DOHH2 (cell line): ENCODE measurements around the gene MYO18A.

Source experiments
- H3F3A ChIP-seq: fragments of 200-600 bp; sonication (generic), shearing (Covaris generic); 2 replicates; pipeline ENCODE4 v1.6.0; 2016; ENCODE audit warnings: antibody characterized with exemption, mild to moderate bottlenecking; ENCODE audit not compliant: control insufficient read depth, insufficient read depth
- H3K27ac ChIP-seq: fragments of 200-600 bp; sonication (generic); 2 replicates; pipeline ENCODE4 v1.5.1; 2014; ENCODE audit warnings: low read depth, mild to moderate bottlenecking, low read length, moderate library complexity
- H3K27me3 ChIP-seq: fragments of 200-600 bp; sonication (generic); 2 replicates; pipeline ENCODE4 v1.6.1; 2014; ENCODE audit warnings: mild to moderate bottlenecking, low read length, mixed read lengths; ENCODE audit not compliant: control insufficient read depth
- H3K36me3 ChIP-seq: fragments of 200-600 bp; sonication (generic); 2 replicates; pipeline ENCODE4 v1.6.1; 2014; ENCODE audit warnings: mild to moderate bottlenecking, low read length, moderate library complexity, mixed read lengths; ENCODE audit not compliant: control insufficient read depth
- H3K4me1 ChIP-seq: fragments of 200-600 bp; sonication (generic); 2 replicates; pipeline ENCODE4 v1.6.1; 2014; ENCODE audit warnings: mild to moderate bottlenecking, low read length, mixed read lengths; ENCODE audit not compliant: control insufficient read depth
- H3K4me2 ChIP-seq: fragments of 200-600 bp; sonication (generic); 2 replicates; pipeline ENCODE4 v1.6.0; 2014; ENCODE audit warnings: mild to moderate bottlenecking, low read length, moderate library complexity
- H3K4me3 ChIP-seq: fragments of 200-600 bp; sonication (generic); 2 replicates; pipeline ENCODE4 v1.5.1; 2014; ENCODE audit warnings: mild to moderate bottlenecking, low read length, mixed read lengths
- H3K79me2 ChIP-seq: fragments of 200-600 bp; sonication (generic); 2 replicates; pipeline ENCODE4 v1.6.1; 2014; ENCODE audit warnings: mild to moderate bottlenecking, low read length, mixed read lengths; ENCODE audit not compliant: control insufficient read depth
- H3K9me2 ChIP-seq: fragments of 200-600 bp; sonication (generic); replicated peaks from 2 replicates; pipeline ENCODE4 v1.6.1; 2014; ENCODE audit warnings: mild to moderate bottlenecking, low read length, mixed read lengths; ENCODE audit not compliant: control insufficient read depth
- H3K9me3 ChIP-seq: fragments of 200-600 bp; sonication (generic); 2 replicates; pipeline ENCODE4 v1.6.1; 2014; ENCODE audit warnings: antibody characterized with exemption, low read length, mixed read lengths; ENCODE audit not compliant: control insufficient read depth, insufficient read depth
- H4K20me1 ChIP-seq: fragments of 200-600 bp; sonication (generic); 2 replicates; pipeline ENCODE4 v1.6.0; 2014; ENCODE audit warnings: low read depth, mild to moderate bottlenecking, antibody characterized with exemption, low read length, moderate library complexity; ENCODE audit not compliant: control insufficient read depth, insufficient read depth
- EZH2phosphoT487 ChIP-seq: fragments of 200-600 bp; sonication (generic); IDR thresholded peaks from 2 replicates; pipeline ENCODE4 v1.6.1; 2017; ENCODE audit warnings: borderline replicate concordance, mild to moderate bottlenecking, antibody characterized with exemption, low read length, moderate library complexity, mixed read lengths
- TF ChIP-seq, protein P1 (sequence below): fragments of 200-600 bp; sonication (generic); IDR thresholded peaks from one replicate; pipeline ENCODE4 v1.5.1; 2014; ENCODE audit warnings: antibody characterized with exemption, mild to moderate bottlenecking, low read depth, low read length; ENCODE audit not compliant: poor library complexity, severe bottlenecking

The MYO18A gene

DNA sequence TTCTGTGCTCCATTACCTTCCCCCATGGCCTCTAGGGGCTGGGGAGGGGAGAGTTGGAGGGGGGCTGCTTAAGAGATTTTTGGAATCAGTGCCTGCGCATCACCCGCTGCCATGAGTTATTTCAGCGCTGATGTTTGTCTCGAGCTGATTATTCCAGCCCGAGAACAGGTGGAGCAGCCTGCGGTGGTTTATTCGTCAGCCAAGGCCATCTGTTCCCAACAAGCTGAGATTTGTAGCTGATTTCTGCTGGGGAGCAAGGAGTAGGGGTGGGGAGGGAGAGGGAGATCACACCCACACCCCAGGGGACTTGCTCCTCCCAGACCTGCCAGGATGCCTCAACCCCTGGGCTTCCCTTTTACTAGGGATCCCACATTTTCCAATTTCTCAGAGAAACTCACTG lies 114.2 kb downstream of the MYO18A start:
- H3K9me3 ChIP-seq = no peaks in the 10 kb centered on the region
- H3K4me2 ChIP-seq = no peak overlapping the region
- no peaks in the 10 kb centered on the region for H4K20me1 ChIP-seq
- no peaks in the 10 kb centered on the region for H3K4me1 ChIP-seq
- no peak for TF ChIP-seq EZH2phosphoT487
- TF ChIP-seq, protein P1, sequence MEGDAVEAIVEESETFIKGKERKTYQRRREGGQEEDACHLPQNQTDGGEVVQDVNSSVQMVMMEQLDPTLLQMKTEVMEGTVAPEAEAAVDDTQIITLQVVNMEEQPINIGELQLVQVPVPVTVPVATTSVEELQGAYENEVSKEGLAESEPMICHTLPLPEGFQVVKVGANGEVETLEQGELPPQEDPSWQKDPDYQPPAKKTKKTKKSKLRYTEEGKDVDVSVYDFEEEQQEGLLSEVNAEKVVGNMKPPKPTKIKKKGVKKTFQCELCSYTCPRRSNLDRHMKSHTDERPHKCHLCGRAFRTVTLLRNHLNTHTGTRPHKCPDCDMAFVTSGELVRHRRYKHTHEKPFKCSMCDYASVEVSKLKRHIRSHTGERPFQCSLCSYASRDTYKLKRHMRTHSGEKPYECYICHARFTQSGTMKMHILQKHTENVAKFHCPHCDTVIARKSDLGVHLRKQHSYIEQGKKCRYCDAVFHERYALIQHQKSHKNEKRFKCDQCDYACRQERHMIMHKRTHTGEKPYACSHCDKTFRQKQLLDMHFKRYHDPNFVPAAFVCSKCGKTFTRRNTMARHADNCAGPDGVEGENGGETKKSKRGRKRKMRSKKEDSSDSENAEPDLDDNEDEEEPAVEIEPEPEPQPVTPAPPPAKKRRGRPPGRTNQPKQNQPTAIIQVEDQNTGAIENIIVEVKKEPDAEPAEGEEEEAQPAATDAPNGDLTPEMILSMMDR = no peak
- no peaks in the 10 kb centered on the region for H3K36me3 ChIP-seq
- H3F3A ChIP-seq = no peaks in the 10 kb centered on the region
- H3K9me2 ChIP-seq = no peaks in the 10 kb centered on the region
- H3K27ac ChIP-seq = no peak overlapping the region
- no peaks in the 10 kb centered on the region for H3K79me2 ChIP-seq
- H3K27me3 ChIP-seq = no peaks in the 10 kb centered on the region
- no peak overlapping the region for H3K4me3 ChIP-seq

DNA sequence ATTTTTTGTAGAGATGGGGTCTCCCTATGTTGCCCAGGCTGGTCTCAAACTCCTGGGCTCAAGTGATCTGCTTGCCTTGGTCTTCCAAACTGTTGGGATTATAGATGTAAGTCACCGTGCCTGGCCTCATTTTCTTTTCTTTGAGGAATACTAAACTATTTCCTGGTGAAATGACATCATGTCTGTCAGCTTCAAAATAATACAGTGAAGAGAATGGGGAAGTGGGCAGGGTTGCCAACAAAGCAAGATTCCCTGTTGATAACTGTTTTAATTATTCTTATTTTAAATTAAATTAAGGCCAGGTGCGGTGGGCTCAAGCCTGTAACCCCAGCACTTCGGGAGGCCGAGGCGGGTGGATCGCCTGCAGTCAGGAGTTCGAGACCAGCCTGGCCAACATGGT lies 116.2 kb downstream of the MYO18A start:
- Histone ChIP-seq H3K79me2 (no peaks in the 10 kb centered on the region), H3K4me3 (no peak overlapping the region), H3K4me2 (no peak overlapping the region), H3K27me3 (no peaks in the 10 kb centered on the region; the same call in 1 of the 2 replicates), H4K20me1 (no peaks in the 10 kb centered on the region), H3F3A (no peaks in the 10 kb centered on the region), H3K36me3 (no peaks in the 10 kb centered on the region), H3K9me3 (no peaks in the 10 kb centered on the region), H3K9me2 (no peaks in the 10 kb centered on the region), H3K27ac (no peak overlapping the region), H3K4me1 (no peaks in the 10 kb centered on the region)
- TF ChIP-seq EZH2phosphoT487 = no peak
- TF ChIP-seq, protein P1 = no peak

DNA sequence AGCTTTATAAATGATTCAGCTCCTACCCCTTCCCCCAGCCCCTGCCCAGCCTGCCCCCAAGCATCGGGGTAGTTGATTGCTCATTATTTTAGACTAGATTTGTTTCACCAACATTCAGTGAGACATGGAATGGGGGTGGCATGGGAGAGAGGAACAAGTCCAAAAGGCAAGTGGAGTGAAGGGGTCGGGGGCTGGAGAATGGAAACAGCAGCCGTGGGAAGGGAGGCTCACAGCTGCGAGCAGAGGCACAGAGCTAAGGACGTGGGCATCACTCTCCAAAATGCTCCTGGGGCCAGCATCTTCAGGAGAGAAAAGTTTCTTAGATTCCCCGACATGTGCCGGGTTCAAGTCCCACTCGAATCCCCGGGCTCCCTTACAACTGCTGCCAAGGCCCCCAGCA lies 118.0 kb downstream of the MYO18A start:
- no peaks in the 10 kb centered on the region for H3K4me1 ChIP-seq
- no peaks in the 10 kb centered on the region for H3F3A ChIP-seq
- no peak overlapping the region for H3K4me2 ChIP-seq
- TF ChIP-seq, protein P1 = no peak
- no peak for TF ChIP-seq EZH2phosphoT487
- H3K9me2 ChIP-seq = no peaks in the 10 kb centered on the region
- H3K27ac ChIP-seq = no peak overlapping the region
- H4K20me1 ChIP-seq = no peaks in the 10 kb centered on the region
- H3K27me3 ChIP-seq = no peaks in the 10 kb centered on the region; the same call in 1 of the 2 replicates
- no peaks in the 10 kb centered on the region for H3K79me2 ChIP-seq
- H3K9me3 ChIP-seq = no peaks in the 10 kb centered on the region
- H3K4me3 ChIP-seq = no peak overlapping the region
- H3K36me3 ChIP-seq = no peaks in the 10 kb centered on the region

DNA sequence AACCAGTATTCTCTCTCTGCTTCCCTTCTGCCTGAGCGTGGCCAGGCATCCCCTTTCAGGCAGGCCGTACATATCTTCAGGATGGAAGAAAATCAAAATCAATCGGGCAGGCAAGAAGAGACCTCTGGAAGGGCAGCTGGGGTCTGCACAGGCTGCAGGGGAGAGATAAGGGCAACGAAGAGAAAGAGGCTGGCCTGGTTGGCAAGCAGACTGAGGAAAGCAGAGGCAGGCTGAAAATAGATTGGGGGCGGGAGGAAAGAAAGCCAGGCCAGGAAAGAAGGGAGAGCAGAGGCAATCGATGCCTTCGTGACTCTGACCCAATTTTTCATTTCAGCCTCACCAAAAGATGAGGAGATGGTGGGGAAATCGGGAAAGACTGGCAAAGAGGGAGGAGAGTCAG lies 119.2 kb downstream of the MYO18A start:
- H3K79me2 ChIP-seq = no peaks in the 10 kb centered on the region
- no peaks in the 10 kb centered on the region for H3K4me1 ChIP-seq
- H3K9me3 ChIP-seq = no peaks in the 10 kb centered on the region
- H3K27ac ChIP-seq = no peak overlapping the region
- no peak overlapping the region for H3K4me3 ChIP-seq
- TF ChIP-seq, protein P1 = no peak
- TF ChIP-seq EZH2phosphoT487 = no peak
- no peaks in the 10 kb centered on the region for H4K20me1 ChIP-seq
- no peaks in the 10 kb centered on the region for H3K36me3 ChIP-seq
- H3F3A ChIP-seq = no peaks in the 10 kb centered on the region
- no peaks in the 10 kb centered on the region for H3K9me2 ChIP-seq
- H3K27me3 ChIP-seq = peaks cover 4% of the 10 kb centered on the region; the same call in 1 of the 2 replicates
- H3K4me2 ChIP-seq = no peak overlapping the region
